Uterus (tissue), 4 donors: ENCODE data around the gene ZNF618. TPM values are rescaled to one million over a fixed set of nuclear protein-coding genes. Genes with fewer than 3 reads are reported as not detected.

Source experiments
- DNase-seq, 2 donors: peaks; one replicate each; pipeline ENCODE4 v3.0.0-alpha.2; 2019 to 2020
- H3K27ac ChIP-seq, 2 donors: fragments of 200-600 bp; sonication (generic); 1 replicate in 1 of 2; 2 replicates in 1 of 2; pipeline ENCODE4 v1.5.1; 2016 to 2018
- H3K27me3 ChIP-seq, 2 donors: fragments of 200-600 bp; sonication (generic); one replicate each; pipeline ENCODE4 v1.5.1; 2018 to 2019; ENCODE audit warnings: control low read depth in 1 of 2
- H3K36me3 ChIP-seq, 2 donors: fragments of 200-600 bp; sonication (generic); one replicate each; pipeline ENCODE4 v1.5.1; 2019; ENCODE audit warnings: control low read depth in 1 of 2
- H3K4me1 ChIP-seq, 2 donors: fragments of 200-600 bp; sonication (generic); one replicate each; pipeline ENCODE4 v1.5.1; 2018 to 2019; ENCODE audit warnings: control low read depth in 1 of 2
- H3K4me3 ChIP-seq, 2 donors: fragments of 200-600 bp; sonication (generic); 1 replicate in 1 of 2; 2 replicates in 1 of 2; pipeline ENCODE4 v1.5.1; 2018 to 2019; ENCODE audit warnings: mild to moderate bottlenecking in 1 of 2
- H3K9me3 ChIP-seq, 2 donors: fragments of 200-600 bp; sonication (generic); one replicate each; pipeline ENCODE4 v1.5.1; 2019; ENCODE audit warnings: control low read depth in 1 of 2
- POLR2A ChIP-seq, 2 donors: fragments of 450-650 bp; IDR thresholded peaks; one replicate each; pipeline ENCODE4 v1.6.1; 2016; ENCODE audit warnings: antibody characterized with exemption in 2 of 2, mild to moderate bottlenecking in 1 of 2, moderate library complexity in 1 of 2
- intact Hi-C: fragments of 100-400 bp; cut with DNase I; formaldehyde crosslinking; loops from one replicate; pipeline ENCODE4 v1.15.1; 2023; ENCODE audit warnings: low total_unique reads
- total RNA-seq, 4 donors: library from RNA; depleted of rRNA in 3 of 4; stranded (reverse); fragments of >200 nt in 3 of 4; gene quantifications; one replicate each; pipeline versions ENCODE4 v1.1.0 to v1.2.4, GENCODE V29; 2014 to 2023
- TF ChIP-seq, protein P1 (sequence below), 4 experiments: fragments of 200-600 bp in 2 of 4; fragments of 450-650 bp in 2 of 4; sonication (generic) in 2 of 4; IDR thresholded peaks; one replicate each; pipeline ENCODE4 v1.5.1; 2016 to 2019; ENCODE audit warnings: antibody characterized with exemption in 4 of 4, mild to moderate bottlenecking in 2 of 4, moderate library complexity in 1 of 4
- donor health status: DM: yes; HTN: yes; CAD: no.

Gene ZNF618
- total RNA-seq, 4 donors from 2014 or later: 3.8 to 24.2 (median 12.3) TPM

DNA sequence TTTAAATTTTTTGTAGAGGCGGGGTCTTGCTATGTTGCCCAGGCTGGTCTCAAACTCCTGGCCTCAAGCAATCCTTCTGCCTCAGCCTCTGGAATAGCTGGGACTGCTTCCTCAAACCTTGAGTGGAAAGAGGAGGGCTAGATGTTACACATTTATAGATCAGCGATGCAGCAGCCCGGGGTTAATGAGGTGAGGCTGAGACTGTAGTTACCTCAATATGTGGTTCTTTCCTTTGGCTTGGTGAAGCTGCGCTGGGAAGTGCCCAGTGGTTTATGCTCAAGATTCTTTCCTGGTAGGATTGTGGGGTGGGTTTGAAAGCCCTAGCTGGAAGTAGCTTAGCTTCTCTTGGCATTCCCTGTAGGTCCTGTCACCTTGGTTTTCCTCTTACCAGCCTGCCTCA, 22.5 kb downstream of the ZNF618 start:
- intact Hi-C loops: no loop called here
- Histone ChIP-seq H3K27me3 (no peaks in the 10 kb centered on the region), H3K4me3 (no peak overlapping the region), H3K36me3 (no peaks in the 10 kb centered on the region), H3K4me1 (no peaks in the 10 kb centered on the region), H3K9me3 (peaks cover 0 to 13% of the 10 kb centered on the region in 2 donors), H3K27ac (no peak overlapping the region)
- no peak for DNase-seq
- TF ChIP-seq, protein P1, sequence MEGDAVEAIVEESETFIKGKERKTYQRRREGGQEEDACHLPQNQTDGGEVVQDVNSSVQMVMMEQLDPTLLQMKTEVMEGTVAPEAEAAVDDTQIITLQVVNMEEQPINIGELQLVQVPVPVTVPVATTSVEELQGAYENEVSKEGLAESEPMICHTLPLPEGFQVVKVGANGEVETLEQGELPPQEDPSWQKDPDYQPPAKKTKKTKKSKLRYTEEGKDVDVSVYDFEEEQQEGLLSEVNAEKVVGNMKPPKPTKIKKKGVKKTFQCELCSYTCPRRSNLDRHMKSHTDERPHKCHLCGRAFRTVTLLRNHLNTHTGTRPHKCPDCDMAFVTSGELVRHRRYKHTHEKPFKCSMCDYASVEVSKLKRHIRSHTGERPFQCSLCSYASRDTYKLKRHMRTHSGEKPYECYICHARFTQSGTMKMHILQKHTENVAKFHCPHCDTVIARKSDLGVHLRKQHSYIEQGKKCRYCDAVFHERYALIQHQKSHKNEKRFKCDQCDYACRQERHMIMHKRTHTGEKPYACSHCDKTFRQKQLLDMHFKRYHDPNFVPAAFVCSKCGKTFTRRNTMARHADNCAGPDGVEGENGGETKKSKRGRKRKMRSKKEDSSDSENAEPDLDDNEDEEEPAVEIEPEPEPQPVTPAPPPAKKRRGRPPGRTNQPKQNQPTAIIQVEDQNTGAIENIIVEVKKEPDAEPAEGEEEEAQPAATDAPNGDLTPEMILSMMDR (IDR thresholded peaks at IDR 0.05): no peak
- TF ChIP-seq POLR2A (IDR thresholded peaks at IDR 0.05): no peak

DNA sequence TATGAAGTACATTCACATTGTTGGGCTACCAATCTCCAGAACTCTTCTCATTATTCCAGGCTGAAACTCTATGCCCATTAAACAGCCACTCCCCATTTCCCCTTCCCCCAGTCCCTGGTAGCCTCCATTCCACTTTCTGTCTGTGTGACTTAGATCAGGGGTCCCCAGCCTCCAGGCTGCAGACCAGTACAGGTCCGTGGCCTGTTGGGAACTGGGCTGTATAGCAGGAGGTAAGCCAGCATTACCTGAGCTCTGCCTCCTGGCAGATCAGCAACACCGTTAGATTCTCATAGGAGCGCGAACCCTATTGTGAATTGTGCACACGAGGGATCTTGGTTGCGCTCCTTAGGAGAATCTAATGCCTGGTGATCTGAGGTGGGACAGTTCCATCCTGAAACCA, 23.1 kb downstream of the ZNF618 start:
- H3K27me3 ChIP-seq: no peaks in the 10 kb centered on the region
- no peaks in the 10 kb centered on the region for H3K4me1 ChIP-seq
- DNase-seq: no peak
- intact Hi-C loops: no loop called here
- peaks cover 0 to 16% of the 10 kb centered on the region in 2 donors for H3K9me3 ChIP-seq
- no peaks in the 10 kb centered on the region for H3K36me3 ChIP-seq
- no peak for TF ChIP-seq POLR2A (IDR thresholded peaks at IDR 0.05)
- TF ChIP-seq, protein P1 (IDR thresholded peaks at IDR 0.05): no peak
- H3K4me3 ChIP-seq: no peak overlapping the region
- H3K27ac ChIP-seq: no peak overlapping the region

DNA sequence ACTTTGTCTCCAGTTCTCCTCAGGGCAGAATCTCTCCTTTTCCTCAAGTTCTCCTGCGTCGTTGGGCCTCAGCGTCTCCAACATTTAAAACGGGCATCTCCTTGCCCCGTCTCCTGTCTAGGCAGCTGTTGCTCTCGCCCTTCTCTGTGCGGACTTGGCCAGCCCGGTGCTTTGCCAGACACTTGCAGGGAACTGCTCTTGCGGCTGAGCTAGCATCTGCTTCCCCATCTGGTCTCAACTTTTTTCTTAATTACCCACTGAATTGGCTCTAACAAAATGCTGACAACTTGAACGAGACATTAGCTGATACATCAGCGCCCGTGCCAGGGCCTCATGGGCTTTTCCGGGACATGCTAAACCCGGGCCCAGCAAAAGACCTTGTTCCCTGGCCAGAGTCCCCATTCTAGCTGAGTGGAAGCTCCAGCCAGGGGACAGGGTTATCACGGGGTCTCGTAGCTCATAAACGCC, 25.1 kb downstream of the ZNF618 start:
- no peak overlapping the region for H3K27ac ChIP-seq
- H3K4me3 ChIP-seq: no peak overlapping the region
- TF ChIP-seq POLR2A (IDR thresholded peaks at IDR 0.05): no peak
- TF ChIP-seq, protein P1 (IDR thresholded peaks at IDR 0.05): no peak
- H3K4me1 ChIP-seq: no peaks in the 10 kb centered on the region
- no peak for DNase-seq
- H3K27me3 ChIP-seq: no peaks in the 10 kb centered on the region
- H3K9me3 ChIP-seq: peaks cover 0 to 11% of the 10 kb centered on the region in 2 donors
- intact Hi-C loops: no loop called here
- H3K36me3 ChIP-seq: no peaks in the 10 kb centered on the region

DNA sequence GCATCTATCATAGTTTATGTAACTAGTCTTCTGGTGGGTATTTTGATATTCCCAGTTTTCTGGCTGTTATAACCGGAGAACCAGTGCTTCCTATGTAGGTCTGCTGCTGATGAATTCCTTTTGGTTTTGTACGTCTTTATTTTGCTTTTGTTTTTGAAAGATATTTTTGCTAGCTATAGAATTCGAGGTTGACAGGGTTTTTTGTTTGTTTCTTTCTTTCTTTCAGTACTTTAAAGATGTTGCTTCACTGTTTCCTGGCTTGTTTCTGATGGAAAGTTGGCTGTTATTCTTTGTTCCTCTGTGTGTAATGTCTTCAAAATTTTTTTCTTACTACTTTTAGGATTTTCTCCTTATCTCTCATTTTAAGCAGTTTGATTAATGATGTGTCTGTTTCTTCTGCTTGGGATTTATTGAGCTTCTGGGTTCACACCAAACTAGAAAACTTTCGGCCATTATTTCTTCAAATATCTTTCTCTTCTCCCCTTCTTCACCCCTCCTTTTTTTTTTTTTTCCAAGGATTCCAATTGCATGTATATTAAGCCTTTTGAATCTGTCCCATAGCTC, 27.5 kb downstream of the ZNF618 start:
- Histone ChIP-seq H3K36me3 (no peaks in the 10 kb centered on the region), H3K4me3 (no peak overlapping the region), H3K9me3 (peaks cover 0 to 11% of the 10 kb centered on the region in 2 donors), H3K27me3 (no peaks in the 10 kb centered on the region), H3K27ac (no peak overlapping the region), H3K4me1 (no peaks in the 10 kb centered on the region)
- intact Hi-C loops: no loop called here
- no peak for DNase-seq
- no peak for TF ChIP-seq POLR2A (IDR thresholded peaks at IDR 0.05)
- TF ChIP-seq, protein P1 (IDR thresholded peaks at IDR 0.05): no peak

DNA sequence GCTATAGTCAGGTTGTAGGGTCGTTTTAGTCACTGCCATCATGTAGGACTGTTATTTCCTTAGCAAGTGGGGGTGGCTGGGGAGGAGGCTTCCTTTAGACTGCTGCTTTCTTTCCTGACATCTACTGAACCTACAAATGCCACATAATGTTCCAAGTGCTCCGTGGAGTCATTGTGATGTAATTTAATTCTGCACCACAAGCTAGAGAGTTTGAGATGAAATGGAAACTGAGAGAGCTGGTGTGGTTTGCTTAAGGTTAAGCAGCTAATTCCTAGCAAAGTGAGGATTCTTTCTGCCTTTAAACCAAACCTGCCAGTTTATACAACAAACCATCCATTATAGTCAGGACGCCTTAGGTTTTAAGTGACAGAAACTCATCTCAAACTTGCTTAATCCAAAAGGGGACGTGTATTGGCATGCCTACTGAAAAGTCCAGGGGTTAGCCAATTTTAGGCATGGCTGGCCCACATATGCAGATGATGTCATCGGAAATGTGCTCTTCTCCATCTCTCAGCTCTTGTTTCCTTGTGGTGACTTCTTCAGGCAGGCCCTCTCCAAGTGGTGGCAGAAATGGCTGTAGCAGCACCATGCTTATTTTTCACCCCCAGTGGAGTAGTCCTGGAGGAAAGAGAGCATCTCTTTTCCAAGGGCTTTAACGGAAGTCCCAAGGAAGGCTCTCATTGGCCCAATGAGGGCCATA, 30.5 kb downstream of the ZNF618 start:
- H3K4me3 ChIP-seq: no peak overlapping the region
- no peaks in the 10 kb centered on the region for H3K27me3 ChIP-seq
- no peak for DNase-seq
- no peaks in the 10 kb centered on the region for H3K4me1 ChIP-seq
- peaks cover 0 to 11% of the 10 kb centered on the region in 2 donors for H3K9me3 ChIP-seq
- H3K36me3 ChIP-seq: no peaks in the 10 kb centered on the region
- intact Hi-C loops: no loop called here
- TF ChIP-seq POLR2A (IDR thresholded peaks at IDR 0.05): no peak
- TF ChIP-seq, protein P1 (IDR thresholded peaks at IDR 0.05): no peak
- H3K27ac ChIP-seq: no peak overlapping the region
